ENCODE results near the gene UCP3. TPM values are rescaled to one million over a fixed set of nuclear protein-coding genes. Genes with fewer than 3 reads are reported as not detected.

UCP3 gene
- total and polyA plus RNA-seq, 4 donors, result 0.89 to 5.5 (median 2.7) TPM

GRCh38 chr11:73971175-73971719, 37.6 kb downstream of the UCP3 start:
- no peaks in the 10 kb centered on the region for H3K9me3 ChIP-seq (ENCODE audit: control insufficient read depth, insufficient read depth, low read length)
- H3K36me3 ChIP-seq (ENCODE audit: control insufficient read depth, insufficient read depth, low read length), result peaks cover 21% of the 10 kb centered on the region
- no peaks in the 10 kb centered on the region for H3K27me3 ChIP-seq (ENCODE audit: control insufficient read depth, insufficient read depth, low read length)
- H3K4me1 ChIP-seq (ENCODE audit: control insufficient read depth, insufficient read depth, low read length), result no peaks in the 10 kb centered on the region
- WGBS (ENCODE audit: insufficient coverage), result 95% methylated on average over 3 of the region's 6 CpGs
- DNase-seq (ENCODE audit: low read depth in 4 of 6, low spot score in 6 of 6), result no peak
- H3K4me3 ChIP-seq (ENCODE audit: low read depth, low read length), result no peak overlapping the region
- no peak overlapping the region for H3K27ac ChIP-seq (ENCODE audit: low read depth, low read length)

GRCh38 chr11:73969991-73970800, 38.7 kb downstream of the UCP3 start:
- Histone ChIP-seq H3K36me3 (ENCODE audit: control insufficient read depth, insufficient read depth, low read length) (peaks cover 13% of the 10 kb centered on the region), H3K4me3 (ENCODE audit: low read depth, low read length) (no peak overlapping the region), H3K9me3 (ENCODE audit: control insufficient read depth, insufficient read depth, low read length) (no peaks in the 10 kb centered on the region), H3K27ac (ENCODE audit: low read depth, low read length) (no peak overlapping the region), H3K4me1 (ENCODE audit: control insufficient read depth, insufficient read depth, low read length) (peaks cover under 1% of the 10 kb centered on the region), H3K27me3 (ENCODE audit: control insufficient read depth, insufficient read depth, low read length) (no peaks in the 10 kb centered on the region)
- DNase-seq (ENCODE audit: low read depth in 4 of 6, low spot score in 6 of 6), result no peak
- WGBS (ENCODE audit: insufficient coverage), result 80% methylated on average over 4 of the region's 13 CpGs

- Histone ChIP-seq H3K9me3 (ENCODE audit: control insufficient read depth, insufficient read depth, low read length) (no peaks in the 10 kb centered on the region), H3K4me1 (ENCODE audit: control insufficient read depth, insufficient read depth, low read length) (peaks cover 11% of the 10 kb centered on the region), H3K4me3 (ENCODE audit: low read depth, low read length) (no peak overlapping the region), H3K27ac (ENCODE audit: low read depth, low read length) (no peak overlapping the region), H3K27me3 (ENCODE audit: control insufficient read depth, insufficient read depth, low read length) (no peaks in the 10 kb centered on the region), H3K36me3 (ENCODE audit: control insufficient read depth, insufficient read depth, low read length) (peaks cover 5% of the 10 kb centered on the region)
- 92% methylated on average over 1 of the region's 2 CpGs for WGBS (ENCODE audit: insufficient coverage)
- no peak for DNase-seq (ENCODE audit: low read depth in 4 of 6, low spot score in 6 of 6)
Observed at GRCh38 chr11:73969091-73969490, 39.8 kb downstream of the UCP3 start.

GRCh38 chr11:73968356-73968966, 40.4 kb downstream of the UCP3 start:
- Histone ChIP-seq H3K9me3 (ENCODE audit: control insufficient read depth, insufficient read depth, low read length) (no peaks in the 10 kb centered on the region), H3K36me3 (ENCODE audit: control insufficient read depth, insufficient read depth, low read length) (peaks cover 5% of the 10 kb centered on the region), H3K4me3 (ENCODE audit: low read depth, low read length) (no peak overlapping the region), H3K4me1 (ENCODE audit: control insufficient read depth, insufficient read depth, low read length) (peaks cover 15% of the 10 kb centered on the region), H3K27ac (ENCODE audit: low read depth, low read length) (no peak overlapping the region), H3K27me3 (ENCODE audit: control insufficient read depth, insufficient read depth, low read length) (no peaks in the 10 kb centered on the region)
- DNase-seq (ENCODE audit: low read depth in 4 of 6, low spot score in 6 of 6), result no peak
- WGBS (ENCODE audit: insufficient coverage), result 86% methylated on average over 15 of the region's 15 CpGs

GRCh38 chr11:73965764-73966121, 43.1 kb downstream of the UCP3 start:
- Histone ChIP-seq H3K4me3 (ENCODE audit: low read depth, low read length) (no peak overlapping the region), H3K27me3 (ENCODE audit: control insufficient read depth, insufficient read depth, low read length) (no peaks in the 10 kb centered on the region), H3K36me3 (ENCODE audit: control insufficient read depth, insufficient read depth, low read length) (peaks cover 5% of the 10 kb centered on the region), H3K27ac (ENCODE audit: low read depth, low read length) (no peak overlapping the region), H3K9me3 (ENCODE audit: control insufficient read depth, insufficient read depth, low read length) (no peaks in the 10 kb centered on the region), H3K4me1 (ENCODE audit: control insufficient read depth, insufficient read depth, low read length) (peaks cover 15% of the 10 kb centered on the region)
- peak in 1 of 6 donors; percentile 36 for DNase-seq (ENCODE audit: low read depth in 4 of 6, low spot score in 6 of 6)
- WGBS (ENCODE audit: insufficient coverage), result no CpG with 5 or more reads among the region's 2 CpGs

- Histone ChIP-seq H3K27me3 (ENCODE audit: control insufficient read depth, insufficient read depth, low read length) (no peaks in the 10 kb centered on the region), H3K4me1 (ENCODE audit: control insufficient read depth, insufficient read depth, low read length) (peaks cover 15% of the 10 kb centered on the region)
- WGBS (ENCODE audit: insufficient coverage), result 92% methylated on average over 9 of the region's 10 CpGs
Observed at GRCh38 chr11:73965076-73965763, 43.7 kb downstream of the UCP3 start.

GRCh38 chr11:73963861-73964260, 45.0 kb downstream of the UCP3 start:
- DNase-seq (ENCODE audit: low read depth in 4 of 6, low spot score in 6 of 6), result no peak
- Histone ChIP-seq H3K4me3 (ENCODE audit: low read depth, low read length) (no peak overlapping the region), H3K9me3 (ENCODE audit: control insufficient read depth, insufficient read depth, low read length) (no peaks in the 10 kb centered on the region), H3K27ac (ENCODE audit: low read depth, low read length) (no peak overlapping the region), H3K4me1 (ENCODE audit: control insufficient read depth, insufficient read depth, low read length) (peaks cover 15% of the 10 kb centered on the region), H3K27me3 (ENCODE audit: control insufficient read depth, insufficient read depth, low read length) (no peaks in the 10 kb centered on the region), H3K36me3 (ENCODE audit: control insufficient read depth, insufficient read depth, low read length) (peaks cover 5% of the 10 kb centered on the region)
- no CpG with 5 or more reads among the region's 8 CpGs for WGBS (ENCODE audit: insufficient coverage)

More at GRCh38 chr11:73965076-73965763, 43.7 kb downstream of the UCP3 start:
- DNase-seq (ENCODE audit: low read depth in 4 of 6, low spot score in 6 of 6), result no peak
- no peak overlapping the region for H3K27ac ChIP-seq (ENCODE audit: low read depth, low read length)
- H3K4me3 ChIP-seq (ENCODE audit: low read depth, low read length), result no peak overlapping the region
- H3K36me3 ChIP-seq (ENCODE audit: control insufficient read depth, insufficient read depth, low read length), result peaks cover 5% of the 10 kb centered on the region
- no peaks in the 10 kb centered on the region for H3K9me3 ChIP-seq (ENCODE audit: control insufficient read depth, insufficient read depth, low read length)

- Histone ChIP-seq H3K27me3 (ENCODE audit: control insufficient read depth, insufficient read depth, low read length) (peaks cover 5% of the 10 kb centered on the region), H3K4me3 (ENCODE audit: low read depth, low read length) (no peak overlapping the region), H3K36me3 (ENCODE audit: control insufficient read depth, insufficient read depth, low read length) (no peaks in the 10 kb centered on the region), H3K9me3 (ENCODE audit: control insufficient read depth, insufficient read depth, low read length) (no peaks in the 10 kb centered on the region), H3K4me1 (ENCODE audit: control insufficient read depth, insufficient read depth, low read length) (peaks cover 20% of the 10 kb centered on the region), H3K27ac (ENCODE audit: low read depth, low read length) (no peak overlapping the region)
- peak in 1 of 6 donors; percentile 59 for DNase-seq (ENCODE audit: low read depth in 4 of 6, low spot score in 6 of 6)
- 71% methylated on average over 1 of the region's 7 CpGs for WGBS (ENCODE audit: insufficient coverage)
Observed at GRCh38 chr11:73962101-73962705, 46.7 kb downstream of the UCP3 start.

- no peak overlapping the region for H3K4me3 ChIP-seq (ENCODE audit: low read depth, low read length)
- no peak for DNase-seq (ENCODE audit: low read depth in 4 of 6, low spot score in 6 of 6)
- 65% methylated on average over 2 of the region's 4 CpGs for WGBS (ENCODE audit: insufficient coverage)
- peaks cover 23% of the 10 kb centered on the region for H3K4me1 ChIP-seq (ENCODE audit: control insufficient read depth, insufficient read depth, low read length)
- H3K36me3 ChIP-seq (ENCODE audit: control insufficient read depth, insufficient read depth, low read length), result no peaks in the 10 kb centered on the region
- peaks cover 5% of the 10 kb centered on the region for H3K27me3 ChIP-seq (ENCODE audit: control insufficient read depth, insufficient read depth, low read length)
- H3K9me3 ChIP-seq (ENCODE audit: control insufficient read depth, insufficient read depth, low read length), result no peaks in the 10 kb centered on the region
- H3K27ac ChIP-seq (ENCODE audit: low read depth, low read length), result no peak overlapping the region
Observed at GRCh38 chr11:73961321-73961720, 47.6 kb downstream of the UCP3 start.
